HCT116 (cell line): ENCODE measurements around the gene PDIK1L. TPM values are rescaled to one million over a fixed set of nuclear protein-coding genes. Genes with fewer than 3 reads are reported as not detected.

ENCODE experiments used
- ATAC-seq: fragments of 200-7000 bp; cut with Tn5 transposase; 2 replicates; pipeline ENCODE4 v1.9.1; 2020; ENCODE audit warnings: mild to moderate bottlenecking, moderate library complexity
- BruUV-seq: library from RNA; stranded (reverse); fragments of 400-500 nt; replicated peaks from 2 replicates; lab custom pipeline; 2021; lab: Mats Ljungman, UMichigan
- CTCF ChIA-PET: fragments of 300-600 bp; sonication (Branson Sonifier 250); formaldehyde crosslinking; loops from one replicate; lab custom pipeline; 2021; ENCODE audit warnings: antibody characterized with exemption; lab: Charles Lee
- POLR2A ChIA-PET: fragments of 300-600, 350-600 bp; sonication (Branson Sonifier 250); formaldehyde crosslinking; loops from one replicate; lab custom pipeline; 2021; ENCODE audit warnings: antibody characterized with exemption; lab: Charles Lee
- RAD21 ChIA-PET, 2 experiments: fragments of 300-600 bp; sonication (Branson Sonifier 250); formaldehyde crosslinking; loops; one replicate each; lab custom pipeline; 2023; ENCODE audit warnings: low total read pairs in 2 of 2; ENCODE audit not compliant: uncharacterized antibody in 2 of 2, unreplicated experiment in 2 of 2, low non-redundant PET in 1 of 2; lab: Charles Lee
- DNase-seq: peaks from one replicate; pipeline ENCODE4 v3.0.0-alpha.2; 2010; ENCODE audit warnings: low read depth, low spot score
- H2AFZ ChIP-seq: fragments of 200-600 bp; shearing (Covaris generic), sonication (generic); 2 replicates; pipeline ENCODE4 v1.6.1; 2017; ENCODE audit warnings: low read depth, mixed run types, mixed read lengths, antibody characterized with exemption, low read length; ENCODE audit not compliant: poor library complexity, severe bottlenecking
- H3K27ac ChIP-seq: 2 replicates; pipeline ENCODE4 v1.5.1; 2012; ENCODE audit warnings: low read depth, low read length
- H3K27me3 ChIP-seq: fragments of 200-600 bp; sonication (generic); 2 replicates; pipeline ENCODE4 v1.6.1; 2016; ENCODE audit warnings: mixed run types, low read length, mixed read lengths; ENCODE audit not compliant: insufficient read depth
- H3K36me3 ChIP-seq, 2 experiments: fragments of 200-500 bp in 1 of 2; fragments of 200-600 bp in 1 of 2; sonication (Bioruptor generic) in 1 of 2; sonication (generic) in 1 of 2; 2 replicates each; pipeline versions ENCODE4 v1.5.1 to v1.6.1; 2014 to 2016; ENCODE audit warnings: low read length in 2 of 2, inconsistent platforms in 1 of 2, mixed read lengths in 1 of 2, mixed run types in 1 of 2; ENCODE audit not compliant: insufficient read depth in 2 of 2, control insufficient read depth in 1 of 2
- H3K4me1 ChIP-seq, 2 experiments: fragments of 200-600 bp in 1 of 2; sonication (generic) in 1 of 2; 2 replicates each; pipeline versions ENCODE4 v1.5.1 to v1.6.1; 2012 to 2017; ENCODE audit warnings: low read length in 2 of 2, inconsistent platforms in 1 of 2, mild to moderate bottlenecking in 1 of 2, mixed read lengths in 1 of 2, mixed run types in 1 of 2, moderate library complexity in 1 of 2; ENCODE audit not compliant: insufficient read depth in 2 of 2, control insufficient read depth in 1 of 2
- H3K4me2 ChIP-seq: fragments of 200-600 bp; sonication (generic); 2 replicates; pipeline ENCODE4 v1.6.1; 2017; ENCODE audit warnings: mixed run types, low read length, mixed read lengths
- H3K4me3 ChIP-seq, 2 experiments: fragments of 200-600 bp in 1 of 2; sonication (generic) in 1 of 2; replicated peaks in 1 of 2; 2 replicates each; pipeline ENCODE4 v1.5.1; 2011 to 2016; ENCODE audit warnings: low read length in 2 of 2, control low read depth in 1 of 2, low read depth in 1 of 2, mild to moderate bottlenecking in 1 of 2, mixed read lengths in 1 of 2, mixed run types in 1 of 2
- H3K79me2 ChIP-seq: fragments of 200-600 bp; sonication (generic); 2 replicates; pipeline ENCODE4 v1.6.1; 2017; ENCODE audit warnings: mild to moderate bottlenecking, mixed run types, low read length, moderate library complexity, mixed read lengths; ENCODE audit not compliant: insufficient read depth
- H3K9ac ChIP-seq: fragments of 200-600 bp; sonication (generic); 2 replicates; pipeline ENCODE4 v1.6.1; 2016; ENCODE audit warnings: low read length, mixed read lengths
- H3K9me2 ChIP-seq: fragments of 200-600 bp; sonication (generic), shearing (Covaris generic); 2 replicates; pipeline ENCODE4 v1.6.1; 2017; ENCODE audit warnings: mixed run types, mild to moderate bottlenecking, moderate library complexity; ENCODE audit not compliant: insufficient read depth
- H3K9me3 ChIP-seq, 2 experiments: fragments of 200-500 bp in 1 of 2; fragments of 200-600 bp in 1 of 2; sonication (Bioruptor generic) in 1 of 2; sonication (generic) in 1 of 2; 2 replicates each; pipeline ENCODE4 v1.6.1; 2014 to 2017; ENCODE audit warnings: low read length in 2 of 2, mixed read lengths in 2 of 2, inconsistent platforms in 1 of 2, low read depth in 1 of 2, mild to moderate bottlenecking in 1 of 2, mixed run types in 1 of 2, moderate library complexity in 1 of 2; ENCODE audit not compliant: control insufficient read depth in 1 of 2, insufficient read depth in 1 of 2
- H4K20me1 ChIP-seq: fragments of 200-600 bp; sonication (generic), shearing (Covaris generic); 2 replicates; pipeline ENCODE4 v1.6.1; 2017; ENCODE audit warnings: mixed run types, mild to moderate bottlenecking, moderate library complexity; ENCODE audit not compliant: insufficient read depth
- CEBPB ChIP-seq: IDR thresholded peaks from 2 replicates; pipeline ENCODE4 v1.6.1; 2012; ENCODE audit warnings: low read depth
- FOSL1 ChIP-seq: IDR thresholded peaks from 2 replicates; pipeline ENCODE4 v1.6.1; 2012; ENCODE audit warnings: low read depth
- JUND ChIP-seq: IDR thresholded peaks from 2 replicates; pipeline ENCODE4 v1.6.1; 2012
- POLR2AphosphoS5 ChIP-seq: IDR thresholded peaks from 2 replicates; pipeline ENCODE4 v1.6.1; 2011; ENCODE audit warnings: mild to moderate bottlenecking, low read depth, low read length, moderate library complexity
- REST ChIP-seq: IDR thresholded peaks from 2 replicates; pipeline ENCODE4 v1.6.1; 2012; ENCODE audit warnings: low read depth
- SRF ChIP-seq: IDR thresholded peaks from 2 replicates; pipeline ENCODE4 v1.6.1; 2012; ENCODE audit warnings: low read depth
- intact Hi-C: fragments of 100-400 bp; cut with micrococcal nuclease; formaldehyde crosslinking; loops from 2 replicates; pipeline ENCODE4 v1.10.0; 2022
- total RNA-seq: library from RNA; stranded (reverse); gene quantifications from one replicate; pipeline ENCODE4 v1.2.1, GENCODE V29; 2021; ENCODE audit not compliant: unreplicated experiment
- TF ChIP-seq, protein P1 (sequence below), 3 experiments: fragments of 200-600 bp in 1 of 3; sonication (generic) in 1 of 3; IDR thresholded peaks in 2 of 3; conservative IDR thresholded peaks in 1 of 3; 2 replicates each; pipeline ENCODE4 v1.5.1; 2012 to 2017; ENCODE audit warnings: low read depth in 2 of 3, low read length in 2 of 3, antibody characterized with exemption in 1 of 3, borderline replicate concordance in 1 of 3, control low read depth in 1 of 3, mild to moderate bottlenecking in 1 of 3, mixed read lengths in 1 of 3, mixed run types in 1 of 3, moderate library complexity in 1 of 3; ENCODE audit not compliant: insufficient read depth in 1 of 3
- TF ChIP-seq, protein P2 (sequence below): IDR thresholded peaks from 2 replicates; pipeline ENCODE4 v1.6.1; 2011; ENCODE audit warnings: mild to moderate bottlenecking, low read length, moderate library complexity; ENCODE audit not compliant: insufficient replicate concordance; ENCODE audit errors: extremely low read depth

Gene PDIK1L
- total RNA-seq, 1 experiment from 2014 or later, result 8.8 TPM

GRCh38 chr1:26079960-26080814, 31.4 kb upstream of the PDIK1L start:
- Histone ChIP-seq H3K27me3 (no peaks in the 10 kb centered on the region), H3K9me3 (no peaks in the 10 kb centered on the region), H4K20me1 (no peaks in the 10 kb centered on the region), H3K36me3 (no peaks in the 10 kb centered on the region), H3K9ac (no peak overlapping the region), H3K79me2 (no peaks in the 10 kb centered on the region), H3K9me2 (no peaks in the 10 kb centered on the region), H3K27ac (no peak overlapping the region), H3K4me3 (no peak overlapping the region), H2AFZ (peak overlapping the region; percentile 36), H3K4me1 (peaks cover 10 to 56% of the 10 kb centered on the region in 2 experiments; a peak in 3 of 4 replicates), H3K4me2 (no peak overlapping the region)
- intact Hi-C loops, result no loop called here
- ChIA-PET POLR2A (interaction anchor here (0.6 kb wide), 1 partner anchor 62 kb away, joined by 3 read pairs; no protein-coding TSS in a partner anchor), CTCF (interaction anchor here (1.2 kb wide), 1 partner anchor 44 kb away, joined by 3 read pairs; no protein-coding TSS in a partner anchor), RAD21 (no interaction called here)
- DNase-seq (no peak), ATAC-seq (no peak)
- BruUV-seq, result no TSS peak
- TF ChIP-seq, protein P1, sequence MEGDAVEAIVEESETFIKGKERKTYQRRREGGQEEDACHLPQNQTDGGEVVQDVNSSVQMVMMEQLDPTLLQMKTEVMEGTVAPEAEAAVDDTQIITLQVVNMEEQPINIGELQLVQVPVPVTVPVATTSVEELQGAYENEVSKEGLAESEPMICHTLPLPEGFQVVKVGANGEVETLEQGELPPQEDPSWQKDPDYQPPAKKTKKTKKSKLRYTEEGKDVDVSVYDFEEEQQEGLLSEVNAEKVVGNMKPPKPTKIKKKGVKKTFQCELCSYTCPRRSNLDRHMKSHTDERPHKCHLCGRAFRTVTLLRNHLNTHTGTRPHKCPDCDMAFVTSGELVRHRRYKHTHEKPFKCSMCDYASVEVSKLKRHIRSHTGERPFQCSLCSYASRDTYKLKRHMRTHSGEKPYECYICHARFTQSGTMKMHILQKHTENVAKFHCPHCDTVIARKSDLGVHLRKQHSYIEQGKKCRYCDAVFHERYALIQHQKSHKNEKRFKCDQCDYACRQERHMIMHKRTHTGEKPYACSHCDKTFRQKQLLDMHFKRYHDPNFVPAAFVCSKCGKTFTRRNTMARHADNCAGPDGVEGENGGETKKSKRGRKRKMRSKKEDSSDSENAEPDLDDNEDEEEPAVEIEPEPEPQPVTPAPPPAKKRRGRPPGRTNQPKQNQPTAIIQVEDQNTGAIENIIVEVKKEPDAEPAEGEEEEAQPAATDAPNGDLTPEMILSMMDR (IDR thresholded peaks at IDR 0.05 in 2 of 3, conservative IDR thresholded peaks at IDR 0.05 in 1 of 3; ENCODE audit: borderline replicate concordance in 1 of 3, insufficient read depth in 1 of 3, low read depth in 2 of 3, low read length in 2 of 3), result no peak
- TF ChIP-seq CEBPB, result peak; percentile 24; the same call in 1 of the 2 replicates

GRCh38 chr1:26081267-26082019, 30.2 kb upstream of the PDIK1L start:
- POLR2A ChIA-PET, result no interaction called here
- TF ChIP-seq REST (no peak), SRF (no peak), POLR2AphosphoS5 (no peak), FOSL1 (no peak), JUND (no peak)
- TF ChIP-seq, protein P2, sequence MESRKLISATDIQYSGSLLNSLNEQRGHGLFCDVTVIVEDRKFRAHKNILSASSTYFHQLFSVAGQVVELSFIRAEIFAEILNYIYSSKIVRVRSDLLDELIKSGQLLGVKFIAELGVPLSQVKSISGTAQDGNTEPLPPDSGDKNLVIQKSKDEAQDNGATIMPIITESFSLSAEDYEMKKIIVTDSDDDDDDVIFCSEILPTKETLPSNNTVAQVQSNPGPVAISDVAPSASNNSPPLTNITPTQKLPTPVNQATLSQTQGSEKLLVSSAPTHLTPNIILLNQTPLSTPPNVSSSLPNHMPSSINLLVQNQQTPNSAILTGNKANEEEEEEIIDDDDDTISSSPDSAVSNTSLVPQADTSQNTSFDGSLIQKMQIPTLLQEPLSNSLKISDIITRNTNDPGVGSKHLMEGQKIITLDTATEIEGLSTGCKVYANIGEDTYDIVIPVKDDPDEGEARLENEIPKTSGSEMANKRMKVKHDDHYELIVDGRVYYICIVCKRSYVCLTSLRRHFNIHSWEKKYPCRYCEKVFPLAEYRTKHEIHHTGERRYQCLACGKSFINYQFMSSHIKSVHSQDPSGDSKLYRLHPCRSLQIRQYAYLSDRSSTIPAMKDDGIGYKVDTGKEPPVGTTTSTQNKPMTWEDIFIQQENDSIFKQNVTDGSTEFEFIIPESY, result no peak

More at GRCh38 chr1:26081267-26082019, 30.2 kb upstream of the PDIK1L start:
- no peaks in the 10 kb centered on the region for H3K27me3 ChIP-seq
- no peak overlapping the region for H3K27ac ChIP-seq
- ATAC-seq, result no peak
- no peaks in the 10 kb centered on the region for H3K9me3 ChIP-seq
- H3K79me2 ChIP-seq, result no peaks in the 10 kb centered on the region
- H3K9me2 ChIP-seq, result no peaks in the 10 kb centered on the region
- intact Hi-C loops, result no loop called here
- no peak overlapping the region for H2AFZ ChIP-seq
- H3K9ac ChIP-seq, result no peak overlapping the region
- no TSS peak for BruUV-seq
- H3K4me2 ChIP-seq, result no peak overlapping the region
- peaks cover 6 to 49% of the 10 kb centered on the region in 2 experiments; a peak in 3 of 4 replicates for H3K4me1 ChIP-seq
- no peak overlapping the region for H3K4me3 ChIP-seq
- ChIA-PET CTCF (interaction anchor here (1.2 kb wide), 1 partner anchor 45 kb away, joined by 3 read pairs; no protein-coding TSS in a partner anchor), RAD21 (no interaction called here)
- no peaks in the 10 kb centered on the region for H4K20me1 ChIP-seq
- no peak for DNase-seq
- H3K36me3 ChIP-seq, result no peaks in the 10 kb centered on the region
